Measurements from ENCODE around the gene KLHL24.
"Not testable (repeated sequence)": the region's sequence is repeated elsewhere in the genome, so short reads cannot be mapped to it uniquely, and the experiment has no call there.

Gene KLHL24

DNA sequence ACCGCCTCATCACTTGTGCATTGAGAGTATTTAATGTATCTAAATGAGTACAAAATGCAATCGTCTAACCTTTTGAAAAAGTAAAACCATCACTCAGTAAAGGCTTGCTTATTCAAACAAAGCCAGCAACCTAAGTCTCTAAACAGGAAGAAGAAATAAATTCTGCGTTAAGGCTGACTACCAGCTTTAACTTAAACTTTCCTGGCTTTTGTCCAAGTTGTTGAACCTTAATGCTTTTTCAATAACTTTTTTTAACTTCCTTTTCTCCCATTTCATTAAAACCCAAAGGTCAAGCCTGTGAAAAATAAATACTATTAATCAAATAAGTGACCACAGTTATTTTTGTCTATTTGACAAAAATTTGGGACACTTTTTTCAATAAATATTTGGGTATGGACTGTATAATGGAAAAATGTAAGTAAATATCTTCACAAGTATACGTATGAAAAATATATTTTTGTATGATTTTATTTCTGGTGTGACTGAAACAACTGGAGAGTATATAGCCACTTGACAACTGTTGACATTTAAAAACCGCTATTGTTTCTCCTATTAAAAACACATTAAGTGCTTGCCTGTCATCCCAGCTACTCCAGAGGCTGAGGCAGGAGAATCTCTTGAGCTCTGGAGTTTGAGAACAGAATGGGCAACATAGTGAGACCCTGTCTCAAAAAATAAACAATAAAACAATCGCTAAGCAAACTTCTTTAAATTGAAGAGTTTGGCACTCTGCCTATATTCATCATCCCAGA is 2.9 kb downstream of the KLHL24 start:
- H3K4me3 ChIP-seq (ENCODE audit: low read depth, low read length): no peak overlapping the region
- no peak for DNase-seq
- H3K27me3 ChIP-seq (replicated peaks): no peaks in the 10 kb centered on the region
- in situ Hi-C loops (cut with HindIII; ENCODE audit: low pct_ligation_motif_present, low sequenced_read_pairs): no loop called here
- H3K27ac ChIP-seq: no peak overlapping the region
- TF ChIP-seq, protein P1, sequence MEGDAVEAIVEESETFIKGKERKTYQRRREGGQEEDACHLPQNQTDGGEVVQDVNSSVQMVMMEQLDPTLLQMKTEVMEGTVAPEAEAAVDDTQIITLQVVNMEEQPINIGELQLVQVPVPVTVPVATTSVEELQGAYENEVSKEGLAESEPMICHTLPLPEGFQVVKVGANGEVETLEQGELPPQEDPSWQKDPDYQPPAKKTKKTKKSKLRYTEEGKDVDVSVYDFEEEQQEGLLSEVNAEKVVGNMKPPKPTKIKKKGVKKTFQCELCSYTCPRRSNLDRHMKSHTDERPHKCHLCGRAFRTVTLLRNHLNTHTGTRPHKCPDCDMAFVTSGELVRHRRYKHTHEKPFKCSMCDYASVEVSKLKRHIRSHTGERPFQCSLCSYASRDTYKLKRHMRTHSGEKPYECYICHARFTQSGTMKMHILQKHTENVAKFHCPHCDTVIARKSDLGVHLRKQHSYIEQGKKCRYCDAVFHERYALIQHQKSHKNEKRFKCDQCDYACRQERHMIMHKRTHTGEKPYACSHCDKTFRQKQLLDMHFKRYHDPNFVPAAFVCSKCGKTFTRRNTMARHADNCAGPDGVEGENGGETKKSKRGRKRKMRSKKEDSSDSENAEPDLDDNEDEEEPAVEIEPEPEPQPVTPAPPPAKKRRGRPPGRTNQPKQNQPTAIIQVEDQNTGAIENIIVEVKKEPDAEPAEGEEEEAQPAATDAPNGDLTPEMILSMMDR (IDR thresholded peaks at IDR 0.05; ENCODE audit: low read depth, low read length, missing control alignments): no peak
- no peaks in the 10 kb centered on the region for H3K36me3 ChIP-seq (replicated peaks)

DNA sequence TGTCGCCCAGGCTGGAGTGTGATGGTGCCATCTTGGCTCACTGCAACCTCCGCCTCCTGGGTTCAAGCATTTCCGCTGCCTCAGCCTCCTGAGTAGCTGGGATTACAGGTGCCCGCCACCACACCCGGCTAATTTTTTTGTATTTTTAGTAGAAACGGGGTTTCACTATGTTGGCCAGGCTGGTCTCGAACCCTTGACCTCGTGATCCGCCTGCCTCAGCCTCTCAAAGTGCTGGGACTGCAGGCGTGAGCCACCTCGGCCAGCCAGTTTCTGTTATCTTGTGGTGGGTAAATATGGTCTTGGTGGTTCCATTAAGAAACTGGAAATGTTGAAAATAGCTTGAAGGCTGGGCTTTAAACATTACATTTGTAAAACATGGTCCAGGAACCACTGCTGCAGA is 5.2 kb downstream of the KLHL24 start:
- H3K27ac ChIP-seq; H3K4me3 ChIP-seq (ENCODE audit: low read depth, low read length); DNase-seq; H3K27me3 ChIP-seq (replicated peaks); in situ Hi-C loops (cut with HindIII; ENCODE audit: low pct_ligation_motif_present, low sequenced_read_pairs); H3K36me3 ChIP-seq (replicated peaks): not testable (repeated sequence)

DNA sequence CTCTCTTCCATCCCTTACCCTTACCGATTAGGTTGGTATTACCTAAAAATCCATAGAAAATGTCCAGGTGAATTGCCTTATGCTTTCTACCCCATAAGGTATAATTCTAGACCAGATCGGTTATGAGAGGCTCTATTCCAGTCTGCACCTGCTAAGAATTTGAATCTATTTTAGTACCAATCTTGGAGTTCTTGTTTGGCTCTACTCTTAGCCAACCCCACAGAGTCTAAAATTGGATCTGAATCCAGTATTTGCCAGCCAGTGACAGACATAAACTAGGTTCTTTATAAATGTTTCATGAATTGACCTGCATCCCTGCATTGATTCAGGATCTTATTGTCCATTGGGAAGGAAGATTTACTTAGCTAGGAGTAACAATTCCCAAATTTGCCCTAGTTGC is 6.5 kb downstream of the KLHL24 start:
- DNase-seq: no peak
- H3K27ac ChIP-seq: no peak overlapping the region
- TF ChIP-seq, protein P1 (IDR thresholded peaks at IDR 0.05; ENCODE audit: low read depth, low read length, missing control alignments): no peak
- peaks cover 3% of the 10 kb centered on the region for H3K36me3 ChIP-seq (replicated peaks)
- no peaks in the 10 kb centered on the region for H3K27me3 ChIP-seq (replicated peaks)
- in situ Hi-C loops (cut with HindIII; ENCODE audit: low pct_ligation_motif_present, low sequenced_read_pairs): no loop called here
- H3K4me3 ChIP-seq (ENCODE audit: low read depth, low read length): no peak overlapping the region

DNA sequence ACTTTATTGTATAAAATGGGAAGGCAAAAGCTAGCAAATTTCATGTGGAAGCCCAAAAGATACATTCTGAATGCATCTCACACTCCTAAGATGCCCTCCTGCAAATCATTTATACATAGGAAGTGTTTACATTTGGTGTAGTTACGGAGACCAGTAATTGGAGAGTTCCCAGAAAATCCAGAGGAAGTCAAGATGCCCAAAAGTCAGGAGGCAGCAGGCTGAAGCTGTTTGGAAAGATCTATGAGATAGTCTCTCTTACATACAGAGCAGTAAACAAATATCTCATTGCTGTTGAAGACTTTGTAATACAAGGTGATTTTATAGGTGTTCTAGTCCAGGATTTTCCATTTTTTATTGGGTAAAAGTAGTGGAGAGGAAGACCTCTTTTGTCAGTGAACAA is 8.8 kb downstream of the KLHL24 start:
- Histone ChIP-seq H3K4me3 (ENCODE audit: low read depth, low read length) (no peak overlapping the region), H3K27me3 (replicated peaks) (no peaks in the 10 kb centered on the region), H3K27ac (no peak overlapping the region), H3K36me3 (replicated peaks) (peaks cover 3% of the 10 kb centered on the region)
- DNase-seq: no peak
- in situ Hi-C loops (cut with HindIII; ENCODE audit: low pct_ligation_motif_present, low sequenced_read_pairs): no loop called here
- TF ChIP-seq, protein P1 (IDR thresholded peaks at IDR 0.05; ENCODE audit: low read depth, low read length, missing control alignments): no peak

DNA sequence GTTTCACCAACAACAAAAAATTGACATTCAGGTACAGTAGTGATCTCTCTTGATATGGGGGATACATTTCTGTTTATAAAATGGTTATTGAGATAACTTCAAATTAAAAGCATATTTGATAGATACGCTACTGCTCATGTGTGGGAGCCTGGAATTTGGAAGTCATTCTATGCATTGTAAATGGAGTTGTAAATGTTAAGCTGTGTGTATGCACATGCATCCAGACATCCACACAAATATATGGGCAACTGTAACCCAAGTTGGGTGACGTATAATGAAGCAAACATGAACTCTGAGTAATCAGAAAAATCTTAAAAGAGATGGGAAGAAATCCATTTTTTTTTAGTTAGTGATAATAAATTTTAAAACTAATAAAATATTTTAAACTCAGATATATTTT is 9.8 kb downstream of the KLHL24 start:
- in situ Hi-C loops (cut with HindIII; ENCODE audit: low pct_ligation_motif_present, low sequenced_read_pairs): no loop called here
- no peak overlapping the region for H3K27ac ChIP-seq
- TF ChIP-seq, protein P1 (IDR thresholded peaks at IDR 0.05; ENCODE audit: low read depth, low read length, missing control alignments): no peak

DNA sequence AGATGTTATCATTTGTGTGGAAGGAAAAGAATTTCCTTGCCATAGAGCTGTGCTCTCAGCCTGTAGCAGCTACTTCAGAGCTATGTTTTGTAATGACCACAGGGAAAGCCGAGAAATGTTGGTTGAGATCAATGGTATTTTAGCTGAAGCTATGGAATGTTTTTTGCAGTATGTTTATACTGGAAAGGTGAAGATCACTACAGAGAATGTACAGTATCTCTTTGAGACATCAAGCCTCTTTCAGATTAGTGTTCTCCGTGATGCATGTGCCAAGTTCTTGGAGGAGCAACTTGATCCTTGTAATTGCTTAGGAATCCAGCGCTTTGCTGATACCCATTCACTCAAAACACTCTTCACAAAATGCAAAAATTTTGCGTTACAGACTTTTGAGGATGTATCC is 15.1 kb downstream of the KLHL24 start:
- in situ Hi-C loops (cut with HindIII; ENCODE audit: low pct_ligation_motif_present, low sequenced_read_pairs): no loop called here
- DNase-seq: peak; percentile 49
- Histone ChIP-seq H3K27me3 (replicated peaks) (no peaks in the 10 kb centered on the region), H3K27ac (no peak overlapping the region), H3K36me3 (replicated peaks) (peaks cover 3% of the 10 kb centered on the region), H3K4me3 (ENCODE audit: low read depth, low read length) (no peak overlapping the region)
- TF ChIP-seq, protein P1 (IDR thresholded peaks at IDR 0.05; ENCODE audit: low read depth, low read length, missing control alignments): no peak

More for the DNA sequence above, 9.8 kb downstream of the KLHL24 start:
- no peak for DNase-seq
- Histone ChIP-seq H3K27me3 (replicated peaks) (no peaks in the 10 kb centered on the region), H3K36me3 (replicated peaks) (peaks cover 3% of the 10 kb centered on the region), H3K4me3 (ENCODE audit: low read depth, low read length) (no peak overlapping the region)
